PC-3 (cell line): ENCODE data around the gene DOCK10. TPM values are rescaled to one million over a fixed set of nuclear protein-coding genes. Genes with fewer than 3 reads are reported as not detected.

Experiments
- ATAC-seq: fragments of 200-7000 bp; cut with Tn5 transposase; 2 replicates; pipeline ENCODE4 v1.9.1; 2020; ENCODE audit warnings: mild to moderate bottlenecking, moderate library complexity
- BruUV-seq: library from RNA; stranded (reverse); fragments of 400-500 nt; replicated peaks from 2 replicates; lab custom pipeline; 2021; lab: Mats Ljungman, UMichigan
- CTCF ChIA-PET: fragments of 300-600 bp; sonication (Branson Sonifier 250); formaldehyde crosslinking; loops from one replicate; lab custom pipeline; 2022; ENCODE audit warnings: antibody characterized with exemption; lab: Charles Lee
- POLR2A ChIA-PET: fragments of 300-600 bp; sonication (Branson Sonifier 250); formaldehyde crosslinking; loops from one replicate; lab custom pipeline; 2022; ENCODE audit warnings: antibody characterized with exemption; ENCODE audit not compliant: unreplicated experiment; lab: Charles Lee
- DNase-seq: peaks from one replicate; pipeline ENCODE4 v3.0.0-alpha.2; 2015
- H2AFZ ChIP-seq: fragments of 300-600 bp; sonication (generic); 2 replicates; pipeline ENCODE4 v1.6.0; 2016; ENCODE audit warnings: antibody characterized with exemption, low read length
- H3F3A ChIP-seq: fragments of 300-600 bp; sonication (generic); one replicate; pipeline ENCODE4 v1.6.0; 2017; ENCODE audit warnings: antibody characterized with exemption, low read length, control low read depth, mild to moderate bottlenecking; ENCODE audit not compliant: unreplicated experiment
- H3K27ac ChIP-seq: fragments of 300-600 bp; sonication (generic); 2 replicates; pipeline ENCODE4 v1.5.1; 2016; ENCODE audit warnings: mild to moderate bottlenecking, low read length
- H3K27me3 ChIP-seq: fragments of 300-600 bp; sonication (generic); 2 replicates; pipeline ENCODE4 v1.6.1; 2016; ENCODE audit warnings: low read length, mixed read lengths
- H3K36me3 ChIP-seq: fragments of 300-600 bp; sonication (generic); 2 replicates; pipeline ENCODE4 v1.6.1; 2016; ENCODE audit warnings: low read depth, mixed run types, low read length, mixed read lengths
- H3K4me1 ChIP-seq: fragments of 300-600 bp; sonication (generic); 2 replicates; pipeline ENCODE4 v1.5.1; 2016; ENCODE audit warnings: low read length; ENCODE audit not compliant: insufficient read depth
- H3K4me2 ChIP-seq: fragments of 300-600 bp; sonication (generic); 2 replicates; pipeline ENCODE4 v1.6.0; 2016; ENCODE audit warnings: low read length
- H3K4me3 ChIP-seq: fragments of 300-600 bp; sonication (generic); 2 replicates; pipeline ENCODE4 v1.5.1; 2016; ENCODE audit warnings: mild to moderate bottlenecking, low read length, mixed read lengths
- H3K79me2 ChIP-seq: fragments of 300-600 bp; sonication (generic); 2 replicates; pipeline ENCODE4 v1.6.1; 2017; ENCODE audit warnings: low read length, mixed read lengths
- H3K9ac ChIP-seq: fragments of 300-600 bp; sonication (generic); 2 replicates; pipeline ENCODE4 v1.6.0; 2016; ENCODE audit warnings: mild to moderate bottlenecking, low read length
- H3K9me2 ChIP-seq: fragments of 300-600 bp; sonication (generic); replicated peaks from 2 replicates; pipeline ENCODE4 v1.6.1; 2016; ENCODE audit warnings: mixed run types, low read length, mixed read lengths
- H3K9me3 ChIP-seq: fragments of 300-600 bp; sonication (generic); 2 replicates; pipeline ENCODE4 v1.6.1; 2016; ENCODE audit warnings: low read length, mixed read lengths
- H4K20me1 ChIP-seq: fragments of 300-600 bp; sonication (generic); 2 replicates; pipeline ENCODE4 v1.6.1; 2016; ENCODE audit warnings: low read length, mixed read lengths
- EZH2 ChIP-seq: fragments of 300-600 bp; sonication (generic); IDR thresholded peaks from one replicate; pipeline ENCODE4 v1.6.1; 2017; ENCODE audit warnings: antibody characterized with exemption, mild to moderate bottlenecking, low read length; ENCODE audit not compliant: unreplicated experiment
- EZH2phosphoT487 ChIP-seq: fragments of 300-600 bp; sonication (generic); IDR thresholded peaks from 2 replicates; pipeline ENCODE4 v1.6.1; 2018; ENCODE audit warnings: mild to moderate bottlenecking, antibody characterized with exemption, low read length, borderline replicate concordance
- intact Hi-C: fragments of 100-400 bp; cut with micrococcal nuclease; formaldehyde crosslinking; loops from 2 replicates; pipeline ENCODE4 v1.9.0; 2023
- total RNA-seq: library from RNA; depleted of rRNA; stranded (reverse); fragments of >200 nt; gene quantifications from 2 replicates; pipeline ENCODE4 v1.2.3, GENCODE V29; 2014
- TF ChIP-seq, protein P1 (sequence below): fragments of 300-600 bp; sonication (generic); conservative IDR thresholded peaks from 2 replicates; pipeline ENCODE4 v1.5.1; 2017; ENCODE audit warnings: antibody characterized with exemption, low read depth, mild to moderate bottlenecking, low read length

DOCK10 gene
- total RNA-seq, 1 experiment from 2014 or later, result 23.1 TPM

DNA sequence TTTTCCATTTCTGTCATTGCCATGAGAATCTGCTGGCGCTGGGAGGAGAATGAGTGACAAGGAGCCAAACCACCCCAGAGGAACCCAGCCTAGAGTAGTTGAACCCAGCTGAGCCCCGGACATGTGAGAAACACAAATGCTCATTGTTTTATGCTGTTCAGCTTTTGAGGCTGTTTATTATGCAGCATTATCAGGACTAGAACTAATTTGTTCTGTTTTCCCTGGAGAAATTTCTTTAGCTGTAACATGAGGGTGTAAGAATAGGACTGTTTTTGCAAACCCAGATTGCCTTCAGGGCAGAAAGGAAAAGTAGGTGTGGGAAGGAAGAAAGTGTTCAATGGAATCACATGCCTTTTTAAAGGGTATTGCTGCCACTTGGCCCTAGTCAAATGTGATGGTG lies 28.5 kb upstream of the DOCK10 start:
- ChIA-PET CTCF (no interaction called here), POLR2A (no interaction called here)
- DNase-seq, result no peak
- Histone ChIP-seq H3K27ac (no peak overlapping the region), H3K4me1 (no peaks in the 10 kb centered on the region), H3K79me2 (no peaks in the 10 kb centered on the region), H2AFZ (no peak overlapping the region), H3K4me2 (no peak overlapping the region), H3K9me3 (0 out of 2 replicates have a peak, but pooled peaks cover 5% of the 10 kb centered on the region), H3K4me3 (no peak overlapping the region), H3K36me3 (no peaks in the 10 kb centered on the region), H3K9me2 (no peaks in the 10 kb centered on the region), H3F3A (no peaks in the 10 kb centered on the region), H3K9ac (no peak overlapping the region), H4K20me1 (no peaks in the 10 kb centered on the region), H3K27me3 (no peaks in the 10 kb centered on the region)
- no TSS peak for BruUV-seq
- TF ChIP-seq, protein P1, sequence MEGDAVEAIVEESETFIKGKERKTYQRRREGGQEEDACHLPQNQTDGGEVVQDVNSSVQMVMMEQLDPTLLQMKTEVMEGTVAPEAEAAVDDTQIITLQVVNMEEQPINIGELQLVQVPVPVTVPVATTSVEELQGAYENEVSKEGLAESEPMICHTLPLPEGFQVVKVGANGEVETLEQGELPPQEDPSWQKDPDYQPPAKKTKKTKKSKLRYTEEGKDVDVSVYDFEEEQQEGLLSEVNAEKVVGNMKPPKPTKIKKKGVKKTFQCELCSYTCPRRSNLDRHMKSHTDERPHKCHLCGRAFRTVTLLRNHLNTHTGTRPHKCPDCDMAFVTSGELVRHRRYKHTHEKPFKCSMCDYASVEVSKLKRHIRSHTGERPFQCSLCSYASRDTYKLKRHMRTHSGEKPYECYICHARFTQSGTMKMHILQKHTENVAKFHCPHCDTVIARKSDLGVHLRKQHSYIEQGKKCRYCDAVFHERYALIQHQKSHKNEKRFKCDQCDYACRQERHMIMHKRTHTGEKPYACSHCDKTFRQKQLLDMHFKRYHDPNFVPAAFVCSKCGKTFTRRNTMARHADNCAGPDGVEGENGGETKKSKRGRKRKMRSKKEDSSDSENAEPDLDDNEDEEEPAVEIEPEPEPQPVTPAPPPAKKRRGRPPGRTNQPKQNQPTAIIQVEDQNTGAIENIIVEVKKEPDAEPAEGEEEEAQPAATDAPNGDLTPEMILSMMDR, result no peak
- no peak for TF ChIP-seq EZH2
- TF ChIP-seq EZH2phosphoT487, result no peak
- intact Hi-C loops, result no loop called here
- ATAC-seq, result no peak

- POLR2A ChIA-PET, result no interaction called here
- intact Hi-C loops, result no loop called here
- no TSS peak for BruUV-seq
- Histone ChIP-seq H3K9ac (no peak overlapping the region), H3K36me3 (no peaks in the 10 kb centered on the region), H3K27ac (no peak overlapping the region), H3K9me2 (no peaks in the 10 kb centered on the region), H3K4me1 (no peaks in the 10 kb centered on the region), H3K27me3 (no peaks in the 10 kb centered on the region), H3K9me3 (0 out of 2 replicates have a peak, but pooled peaks cover 5% of the 10 kb centered on the region), H2AFZ (no peak overlapping the region), H3K4me3 (no peak overlapping the region), H3K79me2 (no peaks in the 10 kb centered on the region), H3F3A (no peaks in the 10 kb centered on the region), H3K4me2 (no peak overlapping the region), H4K20me1 (no peaks in the 10 kb centered on the region)
- TF ChIP-seq, protein P1, result no peak
- no peak for TF ChIP-seq EZH2phosphoT487
- no peak for TF ChIP-seq EZH2
- ATAC-seq, result no peak
- CTCF ChIA-PET, result interaction anchor here (0.6 kb wide), 1 partner anchor 158 kb away, joined by 5 read pairs; no protein-coding TSS in a partner anchor
- no peak for DNase-seq
These were observed 27.7 kb upstream of the DOCK10 start for GRCh38 chr2:225069966-225070365.

- ChIA-PET CTCF (interaction anchor here (0.6 kb wide), 1 partner anchor 157 kb away, joined by 5 read pairs; no protein-coding TSS in a partner anchor), POLR2A (no interaction called here)
- no peaks in the 10 kb centered on the region for H3K79me2 ChIP-seq
- H2AFZ ChIP-seq, result no peak overlapping the region
- 0 out of 2 replicates have a peak, but pooled peaks cover 5% of the 10 kb centered on the region for H3K9me3 ChIP-seq
- no peak overlapping the region for H3K4me3 ChIP-seq
- H3K4me1 ChIP-seq, result no peaks in the 10 kb centered on the region
- no TSS peak for BruUV-seq
- no peak overlapping the region for H3K27ac ChIP-seq
- H3K9ac ChIP-seq, result no peak overlapping the region
- H3K4me2 ChIP-seq, result no peak overlapping the region
- intact Hi-C loops, result no loop called here
- H3K27me3 ChIP-seq, result no peaks in the 10 kb centered on the region
- DNase-seq (no peak), ATAC-seq (no peak)
- TF ChIP-seq, protein P1, result no peak
- H3K9me2 ChIP-seq, result no peaks in the 10 kb centered on the region
- no peaks in the 10 kb centered on the region for H3F3A ChIP-seq
- H4K20me1 ChIP-seq, result no peaks in the 10 kb centered on the region
- no peaks in the 10 kb centered on the region for H3K36me3 ChIP-seq
These were observed 27.2 kb upstream of the DOCK10 start for GRCh38 chr2:225069477-225069876.
